Esophagus squamous epithelium (tissue), 5 donors: ENCODE measurements around the gene ANKRD13B. TPM values are rescaled to one million over a fixed set of nuclear protein-coding genes. Genes with fewer than 3 reads are reported as not detected.

Source experiments
- DNase-seq: peaks from one replicate; lab custom pipeline; 2025; lab: John Stamatoyannopoulos, UW
- H3K27ac ChIP-seq, 4 donors: fragments of 200-600 bp; sonication (generic); one replicate each; pipeline ENCODE4 v1.5.1; 2016 to 2019; ENCODE audit warnings: mild to moderate bottlenecking in 1 of 4
- H3K27me3 ChIP-seq, 4 donors: fragments of 200-600 bp; sonication (generic); 1 replicate in 3 of 4; 2 replicates in 1 of 4; pipeline versions ENCODE4 v1.5.1 to v1.6.0; 2017 to 2021; ENCODE audit warnings: antibody characterized with exemption in 1 of 4
- H3K36me3 ChIP-seq, 3 donors: fragments of 200-600 bp; sonication (generic); one replicate each; pipeline ENCODE4 v1.5.1; 2016 to 2019
- H3K4me1 ChIP-seq, 3 donors: fragments of 200-600 bp; sonication (generic); one replicate each; pipeline ENCODE4 v1.5.1; 2017 to 2019
- H3K4me3 ChIP-seq, 4 donors: fragments of 200-600 bp; sonication (generic); 1 replicate in 3 of 4; 2 replicates in 1 of 4; pipeline ENCODE4 v1.5.1; 2016 to 2019; ENCODE audit warnings: mild to moderate bottlenecking in 2 of 4, moderate library complexity in 1 of 4
- H3K9me3 ChIP-seq, 3 donors: fragments of 200-600 bp; sonication (generic); one replicate each; pipeline ENCODE4 v1.5.1; 2016 to 2019
- POLR2A ChIP-seq, 4 donors: fragments of 450-650 bp; IDR thresholded peaks; one replicate each; pipeline ENCODE4 v1.6.1; 2017; ENCODE audit warnings: antibody characterized with exemption in 4 of 4, mild to moderate bottlenecking in 4 of 4, moderate library complexity in 3 of 4
- WGBS, 2 donors: methylation state at CpG; one replicate each; pipeline ENCODE4 v1.1.5; 2018; 5-methylcytosine and 5-hydroxymethylcytosine counted together
- intact Hi-C: fragments of 100-400 bp; cut with DNase I; formaldehyde crosslinking; loops from one replicate; pipeline ENCODE4 v1.15.0; 2022
- total RNA-seq, 4 donors: library from RNA; depleted of rRNA; stranded (reverse); fragments of >200 nt; gene quantifications; one replicate each; pipeline ENCODE4 v1.1.0, GENCODE V29; 2016
- TF ChIP-seq, protein P1 (sequence below), 6 experiments: fragments of 450-650 bp in 4 of 6; fragments of 200-600 bp in 2 of 6; sonication (generic) in 2 of 6; IDR thresholded peaks; one replicate each; pipeline ENCODE4 v1.5.1; 2016 to 2019; ENCODE audit warnings: antibody characterized with exemption in 6 of 6, mild to moderate bottlenecking in 4 of 6, moderate library complexity in 4 of 6
- donor health status: DM: yes; HTN: yes; CAD: no.

ANKRD13B gene
- total RNA-seq, 4 donors from 2014 or later: 3.3 to 18.7 (median 10.2) TPM

DNA sequence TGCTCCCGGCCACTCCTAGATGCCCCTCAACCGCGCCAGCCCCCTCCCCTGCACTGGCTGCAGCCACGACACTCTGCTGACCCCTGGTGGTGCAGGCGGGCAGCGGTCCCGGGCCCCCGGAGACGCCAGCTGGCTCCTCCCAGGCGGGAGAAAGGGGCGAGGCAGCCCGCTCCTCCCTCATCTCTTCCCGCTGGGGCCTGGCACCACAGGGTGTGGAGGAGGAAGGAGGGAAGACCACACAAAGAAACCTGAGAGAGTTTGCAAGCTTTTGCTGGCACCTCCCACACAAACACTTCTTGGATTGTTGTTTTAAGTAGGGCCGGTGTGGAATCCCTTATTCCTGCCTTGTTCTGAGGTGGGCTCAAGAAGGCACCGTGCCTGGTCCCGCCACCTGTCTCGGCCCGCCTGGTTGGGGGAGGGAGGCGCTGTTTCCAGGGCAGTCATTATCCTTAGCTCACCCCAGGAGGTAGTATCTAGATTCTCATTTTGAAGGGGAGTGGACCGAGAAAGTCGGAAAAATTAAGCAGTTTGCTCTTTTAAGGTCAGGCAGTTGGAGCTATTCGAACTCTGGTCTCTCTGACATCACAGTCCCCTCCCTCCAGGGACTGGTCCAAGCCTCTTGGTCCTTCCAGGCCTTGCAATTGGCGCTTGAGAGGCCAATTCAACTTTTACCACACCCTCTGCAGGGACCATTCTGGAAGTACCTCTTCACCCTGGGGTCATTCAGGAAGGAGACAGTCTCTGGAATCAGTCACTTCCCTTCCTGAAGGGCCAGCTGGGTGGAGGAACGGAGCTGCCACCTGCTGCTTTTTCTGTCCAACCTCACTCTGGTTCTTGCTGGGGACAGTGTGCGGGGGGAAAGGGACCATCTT is 959 bp upstream of the ANKRD13B start:
- H3K27ac ChIP-seq: peak overlapping the region; percentile 91 to 95 (median 92)
- no peaks in the 10 kb centered on the region for H3K27me3 ChIP-seq
- H3K36me3 ChIP-seq: no peaks in the 10 kb centered on the region
- no peak for DNase-seq
- H3K9me3 ChIP-seq: no peaks in the 10 kb centered on the region
- TF ChIP-seq, protein P1, sequence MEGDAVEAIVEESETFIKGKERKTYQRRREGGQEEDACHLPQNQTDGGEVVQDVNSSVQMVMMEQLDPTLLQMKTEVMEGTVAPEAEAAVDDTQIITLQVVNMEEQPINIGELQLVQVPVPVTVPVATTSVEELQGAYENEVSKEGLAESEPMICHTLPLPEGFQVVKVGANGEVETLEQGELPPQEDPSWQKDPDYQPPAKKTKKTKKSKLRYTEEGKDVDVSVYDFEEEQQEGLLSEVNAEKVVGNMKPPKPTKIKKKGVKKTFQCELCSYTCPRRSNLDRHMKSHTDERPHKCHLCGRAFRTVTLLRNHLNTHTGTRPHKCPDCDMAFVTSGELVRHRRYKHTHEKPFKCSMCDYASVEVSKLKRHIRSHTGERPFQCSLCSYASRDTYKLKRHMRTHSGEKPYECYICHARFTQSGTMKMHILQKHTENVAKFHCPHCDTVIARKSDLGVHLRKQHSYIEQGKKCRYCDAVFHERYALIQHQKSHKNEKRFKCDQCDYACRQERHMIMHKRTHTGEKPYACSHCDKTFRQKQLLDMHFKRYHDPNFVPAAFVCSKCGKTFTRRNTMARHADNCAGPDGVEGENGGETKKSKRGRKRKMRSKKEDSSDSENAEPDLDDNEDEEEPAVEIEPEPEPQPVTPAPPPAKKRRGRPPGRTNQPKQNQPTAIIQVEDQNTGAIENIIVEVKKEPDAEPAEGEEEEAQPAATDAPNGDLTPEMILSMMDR (IDR thresholded peaks at IDR 0.05): peak; percentile 89 to 97 (median 94)
- no peak for TF ChIP-seq POLR2A (IDR thresholded peaks at IDR 0.05)
- intact Hi-C loops: no loop called here
- peak overlapping the region in 3 of 4 donors; percentile 51 to 91 (median 74) for H3K4me3 ChIP-seq
- peaks cover 51 to 88% (median 61%) of the 10 kb centered on the region in 3 donors for H3K4me1 ChIP-seq
- WGBS, 2 donors: 11 to 17% methylated on average over 6 to 12 of the region's 25 CpGs

DNA sequence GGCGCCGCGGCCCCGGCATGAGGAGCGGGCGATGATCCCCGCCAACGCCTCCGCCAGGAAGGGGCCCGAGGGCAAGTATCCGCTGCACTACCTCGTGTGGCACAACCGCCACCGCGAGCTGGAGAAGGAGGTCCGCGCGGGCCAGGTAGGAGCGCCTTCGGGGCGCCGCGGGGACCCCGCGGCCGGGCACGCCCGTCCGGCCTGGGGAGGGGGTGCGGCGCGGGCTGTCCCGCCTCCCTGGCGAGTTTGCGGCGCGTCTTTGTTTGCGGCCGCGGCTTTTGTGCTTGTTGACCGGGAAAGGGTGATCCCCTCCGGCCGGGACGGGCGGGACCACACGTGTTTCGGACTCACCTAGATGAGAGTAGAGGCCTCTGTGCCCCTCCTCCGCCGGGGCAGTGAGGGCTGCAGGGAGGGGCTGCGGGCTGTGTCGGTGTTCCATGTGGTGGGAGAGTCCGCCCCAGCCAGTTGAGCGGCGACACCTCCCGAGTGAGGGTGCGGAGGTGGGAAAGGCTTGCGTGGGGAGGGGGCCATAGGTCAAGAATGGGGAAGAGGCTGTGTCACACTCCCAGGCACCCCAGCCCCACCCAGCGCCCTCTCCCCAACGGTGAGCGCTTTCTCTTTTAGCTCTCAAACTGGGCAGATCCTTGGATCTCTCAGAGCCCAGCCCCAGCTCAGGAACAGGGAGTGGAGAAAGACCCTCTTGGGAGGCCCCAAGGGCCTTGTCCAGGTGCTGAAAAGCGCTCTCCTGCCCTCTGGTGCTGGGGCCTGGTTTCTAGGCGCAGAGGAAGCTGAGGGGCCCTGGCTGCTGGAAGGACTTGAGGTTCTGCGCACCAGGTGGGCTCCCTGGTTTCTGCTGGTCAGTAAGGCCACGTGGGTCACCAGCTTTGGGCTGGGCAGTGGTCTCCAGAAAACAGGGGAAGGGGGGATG is 923 bp downstream of the ANKRD13B start:
- Histone ChIP-seq H3K27ac (peak overlapping the region in 3 of 4 donors; percentile 32 to 59 (median 55)), H3K4me1 (peaks cover 37 to 78% (median 46%) of the 10 kb centered on the region in 3 donors), H3K27me3 (no peaks in the 10 kb centered on the region), H3K36me3 (no peaks in the 10 kb centered on the region), H3K4me3 (peak overlapping the region; percentile 51 to 85 (median 66)), H3K9me3 (no peaks in the 10 kb centered on the region)
- TF ChIP-seq, protein P1 (IDR thresholded peaks at IDR 0.05): peak in 2 of 6 experiments; percentile 17 to 27
- no peak for TF ChIP-seq POLR2A (IDR thresholded peaks at IDR 0.05)
- DNase-seq: no peak
- 10 to 26% methylated on average over 8 to 11 of the region's 64 CpGs for WGBS, 2 donors
- intact Hi-C loops: no loop called here

DNA sequence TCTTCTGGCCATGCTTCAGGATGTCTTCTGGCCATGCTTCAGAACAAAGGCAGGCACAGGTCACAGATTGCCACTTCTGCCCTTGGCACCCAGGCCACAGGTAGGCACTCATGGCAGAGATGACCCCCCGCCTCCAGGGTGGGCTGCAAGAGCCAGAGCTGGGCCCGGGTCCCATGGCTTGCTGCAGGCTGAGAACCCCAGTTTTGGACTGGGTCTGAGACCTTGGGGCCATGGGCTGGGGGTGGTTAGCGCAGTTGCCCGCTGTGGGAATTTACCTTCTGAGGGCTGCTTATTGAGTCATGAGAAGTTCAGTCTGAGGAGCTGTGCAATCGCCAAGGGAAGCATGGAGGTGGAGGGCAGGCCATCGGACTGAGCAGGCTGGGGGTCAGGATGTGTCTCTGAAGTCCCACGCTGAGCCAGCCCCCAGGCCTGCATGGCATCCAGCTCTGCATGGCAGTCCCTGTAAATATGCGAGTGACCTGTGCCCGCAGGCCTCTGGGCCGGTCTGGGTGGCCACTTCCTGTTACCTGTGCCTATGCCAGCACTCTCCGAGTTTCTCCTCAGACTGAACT is 1.7 kb downstream of the ANKRD13B start:
- TF ChIP-seq, protein P1 (IDR thresholded peaks at IDR 0.05): no peak
- TF ChIP-seq POLR2A (IDR thresholded peaks at IDR 0.05): no peak
- intact Hi-C loops: no loop called here
- Histone ChIP-seq H3K27ac (no peak overlapping the region), H3K27me3 (no peaks in the 10 kb centered on the region), H3K4me1 (peaks cover 37 to 77% (median 46%) of the 10 kb centered on the region in 3 donors), H3K4me3 (peak overlapping the region in 1 of 4 donors; percentile 74), H3K36me3 (no peaks in the 10 kb centered on the region), H3K9me3 (no peaks in the 10 kb centered on the region)
- WGBS, 2 donors: 82 to 83% methylated on average over 4 to 10 of the region's 11 CpGs
- no peak for DNase-seq

DNA sequence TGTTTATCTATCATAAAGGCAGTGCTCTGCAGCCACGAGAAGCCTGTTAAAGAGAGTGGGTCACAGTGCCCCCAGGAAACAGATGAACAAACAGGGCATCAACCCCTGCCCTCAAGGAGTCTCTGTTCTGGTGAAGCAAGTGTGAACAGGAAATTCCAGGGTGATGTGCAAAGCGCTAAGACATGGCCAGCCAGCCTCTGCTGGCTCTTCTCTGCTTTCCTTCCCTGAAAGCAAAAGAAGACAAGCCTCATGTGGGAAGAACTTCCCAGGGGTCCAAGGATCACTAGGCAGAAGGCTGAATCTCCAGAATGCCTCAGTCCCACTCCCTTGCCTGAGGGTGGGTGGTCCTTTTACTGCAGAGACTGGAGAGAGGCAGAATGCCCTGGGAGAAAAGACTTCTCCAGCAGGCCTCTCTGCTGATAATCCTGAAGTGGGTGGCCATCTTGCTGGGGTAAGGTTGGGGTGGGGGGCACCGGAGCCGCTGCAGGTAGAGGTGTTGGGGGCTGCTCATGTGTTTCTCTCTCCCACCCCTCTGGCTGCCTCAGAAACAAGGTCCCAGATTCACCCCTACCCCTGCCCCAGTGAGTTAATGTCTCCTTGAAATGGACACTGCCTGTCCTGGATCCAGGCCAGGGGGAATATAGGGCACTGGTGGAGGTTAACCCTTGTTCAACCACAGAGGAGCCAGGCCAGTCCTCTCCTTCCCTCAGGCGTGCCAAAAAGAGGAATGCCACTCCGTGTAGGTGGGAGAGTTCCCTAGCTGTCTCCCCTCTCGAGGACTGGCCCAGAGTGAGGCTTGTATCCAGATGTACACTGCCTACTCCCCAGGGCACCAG is 2.4 kb downstream of the ANKRD13B start:
- Histone ChIP-seq H3K27ac (no peak overlapping the region), H3K4me3 (no peak overlapping the region), H3K36me3 (no peaks in the 10 kb centered on the region), H3K27me3 (no peaks in the 10 kb centered on the region), H3K4me1 (peaks cover 32 to 70% (median 39%) of the 10 kb centered on the region in 3 donors), H3K9me3 (no peaks in the 10 kb centered on the region)
- 72 to 91% methylated on average over 3 to 6 of the region's 7 CpGs for WGBS, 2 donors
- DNase-seq: no peak
- no peak for TF ChIP-seq POLR2A (IDR thresholded peaks at IDR 0.05)
- TF ChIP-seq, protein P1 (IDR thresholded peaks at IDR 0.05): no peak
- intact Hi-C loops: no loop called here
